ENCODE data around the gene CFAP46.
"Not testable (repeated sequence)": the region's sequence is repeated elsewhere in the genome, so short reads cannot be mapped to it uniquely, and the experiment has no call there.

Gene CFAP46

DNA sequence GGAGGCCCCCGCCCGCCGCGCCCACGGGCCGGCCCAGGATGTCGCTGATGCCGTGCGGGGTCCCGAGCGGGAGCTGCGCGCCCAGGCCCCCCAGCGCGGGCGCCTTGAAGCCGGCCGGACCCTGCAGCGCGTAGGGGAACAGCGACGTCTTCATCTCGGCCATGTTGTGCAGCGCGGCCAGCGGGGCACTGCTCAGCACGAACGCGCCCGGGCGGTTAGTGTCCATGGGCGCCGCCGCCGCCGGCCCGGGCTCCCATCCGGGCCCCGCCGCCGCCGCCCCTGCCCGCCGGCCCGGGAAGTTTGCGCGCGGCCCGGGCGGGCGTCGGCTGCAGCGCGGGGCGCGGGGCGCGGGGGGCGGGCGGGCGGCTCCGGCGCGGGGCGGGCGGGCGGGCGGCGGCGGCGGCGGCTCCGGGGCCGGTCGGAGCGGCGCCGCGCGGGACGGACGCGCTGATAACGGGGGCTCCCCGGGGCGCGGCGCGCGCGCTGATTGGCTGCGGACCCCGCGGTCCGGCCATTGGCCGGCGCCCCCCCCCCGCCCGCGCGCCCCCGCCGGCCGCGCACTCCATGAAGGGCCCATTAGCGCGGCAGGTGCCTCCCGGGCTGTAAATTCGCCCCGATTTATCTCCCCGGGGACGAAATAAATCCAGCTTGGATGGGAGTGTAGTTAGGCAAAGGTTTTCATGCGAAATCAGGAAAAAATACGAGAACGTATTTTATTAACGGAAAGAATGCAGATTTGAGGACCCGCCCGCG is 156.5 kb downstream of the CFAP46 start, which contains the start of gene NKX6-2:
Gene NKX6-2, minus strand, starts transcription at position 425 of the 753 bp plus-strand sequence. Its CDS starts 199 bp downstream, at position 226.
- DNase-seq: no peak

DNA sequence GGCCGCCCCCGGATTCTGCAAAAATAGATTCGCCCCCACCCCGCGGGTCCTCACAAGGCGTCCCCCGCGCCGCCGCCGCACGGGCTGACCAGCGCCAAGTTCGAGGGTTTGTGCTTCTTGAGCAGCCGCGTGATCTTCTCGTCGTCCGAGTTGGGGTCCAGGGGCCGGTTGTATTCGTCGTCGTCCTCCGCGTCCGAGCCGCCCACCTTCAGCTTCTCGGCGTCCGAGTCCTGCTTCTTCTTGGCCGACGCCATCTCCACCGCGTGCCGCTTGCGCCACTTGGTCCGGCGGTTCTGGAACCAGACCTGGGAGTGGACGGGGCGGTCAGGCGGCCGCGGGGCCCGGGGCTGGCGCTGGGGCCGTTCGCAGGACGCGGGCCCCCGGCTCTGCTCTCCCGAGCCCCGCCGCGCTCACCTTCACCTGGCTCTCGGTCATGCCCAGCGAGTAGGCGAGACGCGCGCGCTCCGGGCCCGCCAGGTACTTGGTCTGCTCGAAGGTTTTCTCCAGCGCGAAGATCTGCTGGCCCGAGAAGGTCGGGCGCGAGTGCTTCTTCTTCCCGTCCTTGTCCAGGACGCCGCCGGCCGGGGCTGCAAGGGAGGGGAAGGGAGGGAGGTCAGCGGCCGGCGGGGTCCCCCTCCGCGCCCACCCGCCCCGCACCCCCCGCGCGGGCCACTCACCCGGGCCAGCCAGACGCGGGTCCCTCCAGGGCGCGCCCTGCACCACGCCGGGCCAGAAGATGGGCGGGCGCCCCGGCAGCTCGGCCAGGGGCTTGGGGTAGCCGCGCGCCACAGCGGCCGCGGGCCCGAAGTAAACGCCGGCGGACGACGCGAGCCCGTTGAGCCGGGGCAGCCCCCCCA is 157.3 kb downstream of the CFAP46 start:
- DNase-seq: no peak

DNA sequence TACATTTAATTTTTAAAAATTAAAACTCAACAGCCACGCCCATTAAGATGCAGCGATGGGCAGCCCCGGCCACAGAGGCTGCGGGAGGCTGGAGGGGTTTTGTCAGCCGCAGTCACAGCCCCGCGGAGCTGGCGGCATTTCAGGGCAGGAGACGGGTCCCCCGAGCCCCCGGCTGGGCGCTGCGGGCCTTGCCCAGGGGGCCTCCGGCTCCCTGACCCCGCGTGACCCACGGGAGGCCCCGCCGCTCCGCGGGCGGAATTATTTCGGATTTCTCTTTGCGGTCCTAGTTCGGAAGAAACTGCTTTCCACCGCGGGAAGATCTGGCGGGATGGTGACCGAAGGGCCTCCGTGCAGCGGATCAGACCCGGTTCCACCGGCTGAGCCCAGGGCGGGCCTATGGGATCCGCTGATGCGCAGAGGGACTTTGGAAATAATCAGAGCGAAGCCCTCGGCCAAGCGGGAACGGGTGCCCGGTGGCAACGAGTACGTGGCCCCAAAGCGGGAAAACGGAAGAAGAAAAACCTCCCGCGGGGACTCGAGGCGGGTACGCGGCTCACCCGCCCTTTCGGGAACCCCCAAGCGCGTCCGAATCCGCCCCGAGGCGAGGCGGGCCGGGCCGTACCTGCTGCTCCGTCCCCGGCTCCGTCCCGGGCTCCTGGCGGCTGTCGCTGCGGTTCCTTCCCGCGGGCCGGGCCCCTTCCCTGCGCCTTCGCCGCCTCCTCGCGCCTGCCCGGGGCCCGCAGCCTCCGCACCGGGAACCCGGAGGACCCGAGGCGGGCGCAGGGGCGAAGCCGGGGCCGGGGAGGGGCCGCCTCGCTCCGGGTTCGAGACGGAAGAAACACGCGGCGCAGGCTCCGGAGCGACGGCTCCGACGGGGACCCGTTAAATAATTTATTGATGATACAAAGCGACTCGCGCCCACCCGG is 158.2 kb downstream of the CFAP46 start:
- no peak for DNase-seq

DNA sequence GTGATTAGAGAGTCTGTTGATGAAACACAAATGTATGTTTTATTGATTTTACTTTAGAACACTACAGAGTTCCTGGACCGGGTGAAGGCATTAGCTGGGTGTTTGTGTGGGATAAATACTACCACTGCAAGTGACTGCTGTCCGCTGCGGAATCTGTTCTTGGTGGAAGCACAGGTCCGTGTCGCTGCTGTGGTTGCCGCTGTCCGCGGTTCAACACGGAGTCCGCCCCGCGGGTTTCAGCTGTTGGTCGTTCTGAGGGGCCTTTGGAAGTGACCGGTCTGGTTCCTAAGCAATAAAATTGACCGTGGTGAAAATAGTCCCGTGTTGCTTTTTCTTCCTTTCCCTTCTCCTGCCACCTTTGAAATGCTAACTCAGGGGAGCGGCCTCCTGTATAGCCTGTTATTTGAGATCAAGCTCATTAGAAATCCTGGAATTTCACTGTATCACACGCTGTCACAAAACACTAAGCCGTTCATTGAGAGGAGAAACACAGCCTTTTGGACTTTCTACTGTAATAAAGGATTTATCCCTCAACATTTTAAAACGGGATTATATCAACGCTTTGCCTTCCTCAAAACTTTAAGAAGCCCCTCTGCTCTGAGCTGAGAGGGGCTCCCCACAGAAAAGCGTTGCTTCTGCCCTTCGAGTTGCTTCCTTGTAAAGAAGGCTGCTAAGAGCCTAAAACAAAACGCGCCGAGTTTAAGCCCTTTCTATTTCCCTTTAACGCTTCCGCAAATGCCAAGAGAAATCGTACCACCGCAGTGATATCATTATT is 159.0 kb downstream of the CFAP46 start:
- no peak for DNase-seq

- DNase-seq: no peak
Measured at GRCh38 chr10:132781556-132781955, 160.8 kb downstream of the CFAP46 start.

- no peak for DNase-seq
Measured at GRCh38 chr10:132780356-132780755, 162.0 kb downstream of the CFAP46 start.

DNA sequence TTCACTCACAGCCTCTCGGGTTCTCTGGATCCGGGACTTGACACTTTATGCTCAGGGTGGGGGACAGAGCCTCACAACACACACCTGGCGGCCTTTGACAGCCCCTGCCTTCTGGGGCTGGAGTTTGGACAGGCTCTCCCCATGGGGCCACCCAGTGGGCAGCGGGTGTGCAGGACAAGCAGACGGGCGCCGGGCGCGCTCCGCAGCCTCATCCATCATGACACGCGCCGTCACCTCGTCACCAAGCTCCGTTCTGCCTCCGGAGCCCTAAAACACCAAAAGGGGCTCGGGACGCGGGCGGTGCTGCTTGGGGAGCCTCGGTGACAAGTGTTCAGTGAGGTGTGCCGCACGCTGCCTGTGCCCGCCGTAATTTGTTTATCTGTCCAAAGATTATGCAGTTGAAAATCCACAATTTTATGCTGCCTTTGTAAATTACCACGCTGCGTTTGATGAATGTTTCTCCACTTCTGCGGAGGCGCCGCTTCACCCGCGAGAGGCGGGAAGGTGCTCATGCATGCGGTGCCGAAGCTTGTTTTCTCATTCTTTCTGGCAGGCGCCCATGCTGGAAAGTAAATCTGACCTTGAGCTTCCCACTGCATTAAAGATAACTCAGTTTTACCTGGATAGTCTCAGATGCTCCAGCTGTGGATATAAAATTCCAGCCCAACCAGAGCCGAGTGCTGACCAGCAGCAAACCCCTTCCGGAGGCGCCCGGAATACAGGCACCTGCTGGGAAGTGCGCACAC is 162.6 kb downstream of the CFAP46 start:
- no peak for DNase-seq

GRCh38 chr10:132777441-132777840 is 164.9 kb downstream of the CFAP46 start:
- no peak for DNase-seq

- no peak for DNase-seq
Measured at GRCh38 chr10:132776821-132777220, 165.5 kb downstream of the CFAP46 start.

- DNase-seq: no peak
Measured at GRCh38 chr10:132776186-132776585, 166.2 kb downstream of the CFAP46 start.

DNA sequence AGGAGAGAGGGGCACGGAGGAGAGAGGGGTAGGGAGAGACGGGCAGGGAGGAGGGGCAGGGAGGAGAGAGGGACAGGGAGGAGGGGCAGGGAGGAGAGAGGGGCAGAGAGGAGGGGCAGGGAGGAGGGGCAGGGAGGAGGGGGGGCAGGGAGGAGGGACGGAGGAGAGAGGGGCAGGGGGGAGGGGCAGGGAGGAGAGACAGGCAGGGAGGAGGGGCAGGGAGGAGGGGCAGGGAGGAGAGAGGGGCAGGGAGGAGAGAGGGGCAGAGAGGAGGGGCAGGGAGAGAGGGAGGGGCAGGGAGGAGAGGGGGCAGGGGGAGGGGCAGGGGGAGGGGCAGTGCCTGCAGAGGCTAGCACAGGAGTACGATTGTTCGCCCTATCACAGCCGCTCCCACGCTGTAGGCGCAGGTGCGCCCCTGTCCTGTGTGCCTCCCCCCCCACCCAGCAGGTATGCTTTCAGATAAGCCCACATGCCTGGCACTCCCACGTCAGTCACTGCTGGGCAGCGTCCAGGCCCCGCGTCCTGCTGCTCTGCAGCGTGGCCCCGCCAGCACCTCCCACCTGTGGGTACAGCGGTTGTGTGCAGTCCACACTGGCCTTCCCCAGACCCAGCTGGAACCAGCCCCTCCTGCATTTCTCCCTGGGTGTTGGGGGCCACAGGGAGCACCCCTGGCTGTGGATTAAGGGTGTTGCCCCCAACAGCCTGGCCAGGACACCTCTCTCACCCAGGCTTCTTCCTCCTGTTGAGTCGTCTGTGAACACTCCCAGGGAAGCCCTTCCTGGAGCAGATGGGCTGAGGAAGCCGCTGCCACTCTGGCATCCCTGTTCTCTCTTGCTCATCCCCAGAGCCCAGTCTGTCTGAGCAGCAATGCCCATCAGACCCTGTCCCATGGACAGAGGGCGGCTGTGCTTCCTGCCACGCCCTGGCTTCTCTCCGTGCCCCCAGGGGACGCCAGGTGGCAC is 167.2 kb downstream of the CFAP46 start:
- DNase-seq: peak; percentile 62

DNA sequence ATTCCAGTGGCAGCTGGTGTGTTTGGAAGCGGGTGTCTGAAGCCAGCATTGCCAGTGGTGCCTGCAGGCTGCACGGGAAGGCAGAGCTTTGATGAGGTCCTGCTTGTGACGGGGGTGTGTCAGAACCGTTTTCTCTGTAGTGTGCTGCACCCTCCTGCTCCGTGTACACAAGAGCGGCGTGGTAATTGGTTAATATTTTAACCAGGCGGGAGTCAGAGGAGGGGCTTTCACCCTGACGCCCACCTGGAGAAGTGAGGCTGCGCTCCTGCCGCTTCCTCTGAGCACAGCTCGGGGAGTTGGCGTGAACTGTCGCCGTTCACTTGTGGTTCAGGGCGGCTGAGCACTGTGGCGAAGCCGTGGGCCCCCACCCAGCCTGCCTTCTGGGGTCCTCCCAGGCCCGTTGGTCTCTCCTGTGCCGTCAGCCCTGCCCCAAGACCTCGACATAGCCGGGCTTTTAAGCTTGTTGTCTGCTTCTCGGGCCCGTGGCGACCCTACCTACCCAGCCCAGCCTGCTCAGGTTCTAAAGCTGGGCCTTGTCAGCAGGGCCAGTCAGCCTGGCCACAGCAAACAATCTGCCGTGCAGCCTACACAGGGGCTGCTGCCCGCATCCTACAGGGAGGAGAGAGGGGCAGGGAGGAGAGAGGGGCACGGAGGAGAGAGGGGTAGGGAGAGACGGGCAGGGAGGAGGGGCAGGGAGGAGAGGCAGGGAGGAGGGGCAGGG is 168.0 kb downstream of the CFAP46 start:
- no peak for DNase-seq

GRCh38 chr10:132772816-132773215 is 169.6 kb downstream of the CFAP46 start:
- DNase-seq: not testable (repeated sequence)

DNA sequence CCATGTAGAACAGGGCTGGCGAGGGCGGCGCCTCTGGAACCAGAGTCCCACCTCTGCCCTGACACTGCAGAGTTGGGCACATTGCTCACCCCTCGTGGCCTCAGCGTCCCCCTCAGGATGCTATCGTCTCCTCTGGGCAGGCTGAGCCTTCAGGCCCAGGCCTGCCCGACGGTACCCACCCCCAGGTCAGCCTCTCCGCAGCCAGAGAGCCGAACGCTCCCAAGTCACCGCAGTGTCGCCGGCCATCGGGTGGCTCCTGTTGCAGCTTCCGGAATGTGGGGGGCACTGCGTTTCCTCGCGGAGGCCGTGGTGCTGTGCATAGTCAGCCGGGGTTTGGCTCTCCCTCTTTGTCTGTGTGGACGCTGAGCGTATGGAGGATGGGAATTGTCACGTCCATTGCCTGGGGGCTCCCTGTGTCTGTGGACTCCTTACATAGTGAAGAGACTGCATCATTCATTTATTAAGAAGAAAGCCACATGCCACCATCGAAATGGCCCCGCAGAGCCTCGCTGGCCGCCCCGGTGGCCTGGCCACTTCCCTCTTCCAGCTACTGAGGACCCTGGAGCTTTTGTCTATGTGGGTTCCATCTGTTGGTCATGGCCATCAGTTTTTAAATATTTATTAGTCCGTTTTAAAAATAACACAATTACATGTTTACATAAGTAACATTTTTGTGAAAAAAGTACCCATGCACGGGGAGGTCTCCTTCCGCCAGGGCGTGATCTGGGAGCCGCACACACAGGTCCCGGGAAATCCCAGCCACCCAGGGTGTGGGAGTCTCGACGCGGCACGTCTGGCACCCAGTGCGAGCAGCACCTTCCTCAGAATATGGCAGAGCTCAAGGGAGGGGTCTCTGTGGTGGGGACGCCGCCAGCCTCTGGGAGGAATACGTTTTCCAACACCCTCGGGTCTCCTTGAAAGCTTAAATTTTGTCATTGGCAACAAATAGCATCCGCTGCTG is 172.0 kb downstream of the CFAP46 start:
- no peak for DNase-seq

DNA sequence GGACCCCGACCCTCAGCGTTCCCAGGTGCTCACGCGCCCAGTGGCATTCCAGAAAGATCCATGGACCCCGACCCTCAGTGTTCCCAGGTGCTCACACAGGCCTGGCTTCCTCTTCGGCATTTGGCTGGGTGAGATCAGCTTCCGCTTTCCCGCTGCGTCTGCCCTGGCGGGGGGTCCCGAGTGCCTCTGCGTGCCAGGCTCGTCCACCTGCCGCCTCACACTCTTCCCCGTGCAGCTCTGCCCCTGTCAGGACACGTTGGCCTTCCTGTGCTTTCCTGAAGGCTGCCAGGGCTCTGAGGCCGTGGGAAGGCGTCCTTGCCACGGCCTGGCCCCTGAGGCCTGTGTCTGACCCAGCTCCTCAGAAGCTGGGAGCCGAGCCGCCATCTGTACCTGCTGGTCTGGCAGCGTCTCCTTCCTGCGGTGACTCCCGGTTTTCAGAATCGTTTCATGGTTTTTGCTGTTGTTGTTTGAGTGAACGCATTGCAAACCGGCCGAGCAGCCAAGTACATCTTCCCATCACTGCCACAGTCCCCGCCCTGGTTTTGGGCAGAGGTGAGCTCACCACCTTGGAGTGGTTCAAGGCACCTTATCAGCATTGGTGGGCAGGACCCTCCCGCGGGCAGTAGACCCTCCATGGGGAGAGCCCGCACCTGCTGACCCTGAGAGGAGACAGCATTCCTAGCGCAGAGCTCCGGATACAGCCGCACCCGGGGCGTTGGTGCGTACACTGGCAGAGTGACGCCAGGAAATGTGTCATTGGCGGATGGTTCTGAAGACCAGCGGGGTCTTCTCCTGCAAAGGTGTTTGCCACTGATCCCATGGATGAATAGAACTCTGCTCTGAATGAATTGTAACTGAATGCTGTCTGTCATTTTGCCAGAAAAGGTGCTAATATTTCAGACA is 173.8 kb downstream of the CFAP46 start:
- no peak for DNase-seq

DNA sequence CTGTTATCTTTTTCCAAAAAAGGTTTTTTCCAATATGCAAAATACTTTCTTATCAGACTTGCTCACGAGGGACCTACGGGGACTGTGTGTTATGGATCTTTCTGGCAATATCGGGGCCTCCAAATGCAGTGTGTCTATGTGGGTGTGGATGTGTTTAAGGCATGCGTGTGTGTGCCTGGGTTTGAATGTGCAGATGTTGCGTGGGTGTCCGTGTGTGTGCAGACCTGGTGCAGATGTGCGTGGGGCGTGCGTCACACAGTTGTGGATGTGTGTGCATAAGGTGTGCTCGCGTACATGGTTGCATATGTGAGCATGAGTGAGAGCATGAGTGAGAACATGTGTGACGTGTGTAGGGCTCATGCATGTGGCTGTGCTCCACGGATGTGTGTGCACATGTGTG is 176.1 kb downstream of the CFAP46 start:
- DNase-seq: no peak

GRCh38 chr10:132765435-132765834 is 176.9 kb downstream of the CFAP46 start:
- DNase-seq: no peak
